HL-60/S4 treated with retinoic acid at 250 ng/mL for 4 days and 3 days (cell line): ENCODE data around the gene CPXM1.
"Not testable (repeated sequence)": the region's sequence is repeated elsewhere in the genome, so short reads cannot be mapped to it uniquely, and the experiment has no call there.

ENCODE experiments used
- in situ Hi-C: fragments of 300-500 bp; cut with MboI; formaldehyde crosslinking; loops from 2 replicates; pipeline ENCODE4 v1.7.0; 2022; ENCODE audit warnings: low sequenced_read_pairs

CPXM1 gene

GRCh38 chr20:2770091-2770490 lies 30.3 kb downstream of the CPXM1 start:
- in situ Hi-C loops: not testable (repeated sequence)

- in situ Hi-C loops: no loop called here
Measured at GRCh38 chr20:2768632-2769015, 31.8 kb downstream of the CPXM1 start.

DNA sequence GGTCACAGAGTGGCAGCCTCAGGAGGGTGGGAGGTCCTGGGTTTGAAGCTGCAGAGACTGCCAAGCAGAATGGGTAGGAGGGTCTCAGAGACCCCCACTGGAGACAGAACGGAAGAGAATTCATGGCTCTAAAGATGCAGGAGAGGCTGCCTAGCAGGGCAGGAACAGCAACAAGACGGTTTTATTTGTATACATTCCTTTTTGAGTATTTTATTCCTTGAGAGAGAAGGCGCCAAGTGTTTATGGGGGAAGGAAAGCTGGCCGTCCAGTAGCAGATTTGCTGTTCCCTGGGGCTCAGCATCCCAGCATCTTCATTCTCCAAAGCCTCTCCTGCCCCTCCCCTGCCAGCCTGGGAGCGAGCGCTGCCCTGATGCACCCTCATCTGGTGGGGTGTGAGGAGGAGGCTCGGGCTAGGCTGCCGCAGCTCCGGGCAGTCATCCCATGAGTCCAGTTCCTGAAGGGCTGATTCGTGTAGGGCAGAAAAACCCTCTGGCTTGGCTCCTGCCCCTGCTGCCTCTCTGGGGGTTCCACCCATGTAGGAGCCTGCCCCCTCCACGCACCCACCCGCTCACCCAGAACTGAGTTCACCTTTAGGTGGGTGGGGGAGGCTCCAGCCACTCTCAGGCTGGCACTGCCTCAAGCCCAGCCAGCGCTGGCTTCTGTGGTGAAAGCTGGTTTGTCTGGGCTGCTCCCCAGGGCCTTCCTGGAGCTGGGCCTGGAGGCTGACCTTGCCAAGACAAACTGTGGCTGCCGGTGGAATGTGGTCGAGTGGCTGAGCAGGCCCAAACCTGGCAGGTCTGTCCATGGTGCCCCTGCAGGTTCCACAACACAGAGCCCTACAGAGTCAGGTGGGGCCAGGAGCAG lies 32.4 kb downstream of the CPXM1 start:
- in situ Hi-C loops: no loop called here

GRCh38 chr20:2763186-2763585 lies 37.2 kb downstream of the CPXM1 start:
- in situ Hi-C loops: no loop called here

GRCh38 chr20:2762578-2763131 lies 37.8 kb downstream of the CPXM1 start:
- in situ Hi-C loops: no loop called here

- in situ Hi-C loops: no loop called here
Measured at GRCh38 chr20:2761885-2762284, 38.5 kb downstream of the CPXM1 start.

DNA sequence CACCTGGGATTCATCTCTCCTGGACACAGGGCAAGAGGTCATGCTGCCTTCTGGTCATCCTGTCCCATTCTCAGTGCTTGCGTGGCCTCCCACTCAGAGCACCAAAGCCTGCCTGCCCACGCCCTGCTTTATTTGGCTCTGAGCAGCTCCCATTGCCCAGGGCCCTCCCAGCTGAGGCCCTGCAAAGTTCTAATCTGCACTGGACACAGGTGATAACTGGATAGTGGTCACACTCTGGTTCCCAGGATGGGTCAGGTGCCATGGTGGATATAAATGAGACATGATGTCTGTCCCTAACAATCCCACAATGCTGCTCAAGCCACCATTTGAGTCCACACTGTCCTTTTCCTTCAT lies 39.5 kb downstream of the CPXM1 start:
- in situ Hi-C loops: no loop called here

DNA sequence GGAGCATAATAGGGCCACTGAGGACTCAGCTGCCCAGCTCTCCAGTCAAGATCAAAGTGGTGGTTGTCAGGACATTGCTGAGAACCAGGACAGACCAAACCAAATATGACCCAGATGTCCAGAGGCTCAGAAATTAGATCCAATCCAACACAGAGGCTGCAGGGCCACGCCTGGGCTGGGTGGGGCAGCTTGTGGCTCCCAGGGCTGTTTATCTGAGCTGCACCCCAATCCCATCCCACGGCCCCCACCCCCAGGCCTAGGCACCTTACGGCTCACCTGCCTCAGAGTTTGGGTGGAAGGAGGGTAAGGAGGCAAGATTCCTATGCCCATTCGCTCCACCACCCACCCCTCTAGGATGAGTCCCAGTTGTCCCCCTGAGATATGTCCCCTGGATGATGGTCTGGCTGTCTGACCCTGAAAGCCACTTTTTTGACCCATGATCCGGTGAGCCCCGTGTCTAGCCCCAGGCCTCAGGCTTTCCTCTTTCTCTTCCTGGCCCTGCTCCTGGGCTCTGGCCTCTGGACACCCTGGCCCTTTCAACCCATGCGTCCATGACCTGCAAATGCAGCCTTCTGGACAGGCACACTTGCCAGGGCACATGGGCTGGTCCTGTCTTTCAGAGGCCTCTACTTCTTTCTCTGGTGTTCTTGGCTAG lies 40.0 kb downstream of the CPXM1 start:
- in situ Hi-C loops: no loop called here

DNA sequence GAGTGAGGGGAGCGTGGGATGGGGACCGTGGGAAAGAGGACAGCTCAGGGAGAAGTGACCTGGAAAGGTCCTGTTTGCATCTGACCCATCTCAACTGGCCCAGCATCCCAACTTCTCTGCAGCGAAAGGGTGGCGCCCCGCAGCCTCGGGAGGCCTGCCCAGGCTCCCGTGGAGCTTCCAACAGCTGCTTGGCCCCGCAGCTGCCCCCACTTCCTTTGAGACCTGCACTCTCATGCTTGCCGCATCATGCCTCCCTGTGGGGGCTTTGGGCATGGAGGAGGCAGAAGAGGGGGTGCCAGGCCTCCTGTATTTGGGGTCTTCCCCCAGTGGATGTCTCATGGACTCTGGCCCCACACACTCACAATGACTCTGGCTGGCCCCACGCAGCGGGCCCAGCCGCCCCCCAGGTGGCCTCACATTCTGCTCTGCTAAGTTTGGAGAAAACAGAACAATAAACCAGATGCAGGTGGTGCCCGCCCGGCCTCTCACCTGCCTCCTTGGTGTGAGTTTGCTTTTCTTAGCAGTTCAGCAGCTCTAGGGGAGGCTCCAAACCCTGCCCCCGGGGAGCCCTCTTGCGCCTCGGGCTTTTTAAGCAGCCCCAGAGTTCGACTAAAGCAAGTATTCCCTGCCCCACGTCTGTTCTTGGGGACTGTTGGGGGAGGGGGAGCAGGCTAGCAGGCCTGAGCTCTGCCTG lies 40.7 kb downstream of the CPXM1 start:
- in situ Hi-C loops: no loop called here

DNA sequence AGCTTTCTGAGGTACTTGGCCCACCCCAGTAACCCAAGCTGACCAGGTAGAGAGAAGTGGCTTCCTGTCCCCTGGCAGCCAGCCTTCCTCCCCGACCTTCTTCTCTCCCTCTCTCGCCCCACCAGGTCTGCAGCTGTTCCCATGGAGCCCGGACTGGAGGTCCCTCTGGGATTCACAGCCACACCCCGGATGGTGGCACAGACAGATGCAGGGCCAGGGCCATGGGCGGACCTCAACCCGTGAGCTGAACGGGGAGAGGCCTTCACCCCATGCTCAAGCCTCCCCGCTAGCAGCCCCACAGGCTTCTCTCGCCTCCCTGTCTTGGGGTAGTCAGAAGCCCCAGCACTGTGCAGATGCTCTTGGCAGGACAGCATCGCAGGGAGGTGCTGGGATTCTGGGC lies 41.3 kb downstream of the CPXM1 start:
- in situ Hi-C loops: no loop called here

DNA sequence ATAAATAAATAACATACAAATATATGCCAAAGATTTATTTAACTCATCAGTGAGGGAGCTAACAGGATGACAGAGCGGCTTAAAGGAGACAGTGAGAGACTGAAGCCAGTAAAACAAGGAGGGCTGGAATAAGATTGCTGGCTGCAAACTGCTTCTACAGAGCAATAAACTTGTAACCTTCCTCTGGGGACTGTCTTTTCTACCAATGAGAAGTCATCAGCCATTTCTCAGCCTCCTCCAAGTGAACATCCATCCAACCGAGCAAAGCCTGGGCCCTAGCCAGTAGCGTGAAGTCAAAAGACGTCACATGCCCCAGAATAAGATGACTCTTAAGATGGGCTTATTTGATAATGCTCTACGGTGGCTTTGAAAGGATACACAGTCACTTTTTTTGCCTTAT lies 42.5 kb downstream of the CPXM1 start:
- in situ Hi-C loops: no loop called here

GRCh38 chr20:2757001-2757400 lies 43.4 kb downstream of the CPXM1 start:
- in situ Hi-C loops: no loop called here

GRCh38 chr20:2756056-2756611 lies 44.3 kb downstream of the CPXM1 start:
- in situ Hi-C loops: no loop called here

DNA sequence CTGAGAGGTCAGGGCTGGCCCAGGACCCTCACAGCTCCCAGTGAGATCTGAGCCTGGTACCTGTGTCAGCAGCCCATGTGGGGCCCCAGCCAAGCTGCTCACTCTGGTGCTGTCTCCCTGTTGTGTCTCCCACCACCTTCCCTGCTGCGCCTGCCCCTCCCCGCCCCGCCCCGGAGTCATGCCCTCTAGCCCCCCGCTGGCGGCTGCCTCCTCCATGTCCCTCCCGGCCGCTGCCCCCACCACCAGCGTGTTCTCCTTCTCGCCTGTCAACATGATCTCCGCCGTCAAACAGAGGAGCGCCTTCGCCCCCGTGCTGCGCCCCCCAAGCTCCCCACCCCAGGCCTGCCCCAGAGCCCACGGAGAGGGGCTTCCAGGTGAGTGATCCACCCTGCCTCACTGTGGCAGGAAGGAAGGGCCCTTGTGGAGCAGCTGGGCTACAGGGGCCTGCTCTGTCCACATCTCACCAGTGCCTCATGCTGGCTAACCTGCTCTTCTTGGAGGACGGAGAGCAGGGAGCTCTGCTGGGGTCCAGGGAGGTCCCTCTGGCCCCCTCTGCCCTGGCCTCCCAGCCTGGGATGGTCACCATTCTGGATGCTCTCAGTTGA lies 44.9 kb downstream of the CPXM1 start:
- in situ Hi-C loops: no loop called here

DNA sequence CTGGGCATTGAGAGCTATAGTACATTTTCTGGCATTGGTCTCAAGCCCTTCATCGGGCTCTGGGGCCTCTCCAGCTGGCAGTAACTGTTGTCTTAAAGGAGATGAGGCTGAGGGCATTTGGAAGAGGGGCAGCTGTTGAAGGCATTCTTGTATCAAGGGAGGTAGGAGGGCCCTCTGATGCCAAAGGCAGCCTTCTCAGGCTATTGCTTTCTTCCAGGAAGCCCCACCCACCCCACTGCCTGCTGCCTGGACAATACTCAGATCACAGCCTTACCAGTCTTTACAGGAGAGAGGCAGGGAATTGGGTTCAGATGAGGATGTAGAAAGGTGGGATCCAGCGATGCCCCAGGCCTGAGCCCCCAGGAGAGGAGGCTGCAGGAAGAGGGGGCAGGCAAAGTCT lies 46.0 kb downstream of the CPXM1 start:
- in situ Hi-C loops: no loop called here

DNA sequence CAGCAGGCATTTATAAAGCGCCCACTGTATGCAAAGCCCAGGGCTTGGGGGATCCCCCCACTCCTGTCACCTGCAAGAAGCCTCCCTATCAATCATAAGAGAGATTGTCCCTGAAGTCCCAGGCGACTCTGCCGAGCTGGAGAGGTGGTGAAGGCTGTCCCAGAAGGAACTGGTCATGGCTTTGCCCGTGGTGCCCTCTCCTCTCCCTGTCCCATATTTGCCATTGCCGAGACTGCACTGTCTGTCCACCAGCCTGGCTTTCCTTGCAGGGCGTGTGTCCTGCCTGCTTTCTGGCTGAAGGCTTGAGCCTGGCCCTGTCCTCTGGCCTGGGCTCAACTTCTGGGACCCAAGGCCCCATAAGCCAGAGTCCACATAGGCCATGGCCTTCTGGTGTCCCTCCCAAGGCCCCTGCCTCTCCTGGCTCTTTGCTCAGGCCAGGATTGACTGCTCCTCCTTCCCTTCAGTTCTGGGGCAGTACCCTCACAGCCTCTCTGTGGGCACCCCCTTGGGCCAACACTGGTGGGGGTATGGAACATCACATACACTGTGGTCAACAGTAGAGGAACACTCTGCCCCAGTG lies 46.9 kb downstream of the CPXM1 start:
- in situ Hi-C loops: no loop called here

GRCh38 chr20:2752567-2753460 lies 47.6 kb downstream of the CPXM1 start:
- in situ Hi-C loops: no loop called here

DNA sequence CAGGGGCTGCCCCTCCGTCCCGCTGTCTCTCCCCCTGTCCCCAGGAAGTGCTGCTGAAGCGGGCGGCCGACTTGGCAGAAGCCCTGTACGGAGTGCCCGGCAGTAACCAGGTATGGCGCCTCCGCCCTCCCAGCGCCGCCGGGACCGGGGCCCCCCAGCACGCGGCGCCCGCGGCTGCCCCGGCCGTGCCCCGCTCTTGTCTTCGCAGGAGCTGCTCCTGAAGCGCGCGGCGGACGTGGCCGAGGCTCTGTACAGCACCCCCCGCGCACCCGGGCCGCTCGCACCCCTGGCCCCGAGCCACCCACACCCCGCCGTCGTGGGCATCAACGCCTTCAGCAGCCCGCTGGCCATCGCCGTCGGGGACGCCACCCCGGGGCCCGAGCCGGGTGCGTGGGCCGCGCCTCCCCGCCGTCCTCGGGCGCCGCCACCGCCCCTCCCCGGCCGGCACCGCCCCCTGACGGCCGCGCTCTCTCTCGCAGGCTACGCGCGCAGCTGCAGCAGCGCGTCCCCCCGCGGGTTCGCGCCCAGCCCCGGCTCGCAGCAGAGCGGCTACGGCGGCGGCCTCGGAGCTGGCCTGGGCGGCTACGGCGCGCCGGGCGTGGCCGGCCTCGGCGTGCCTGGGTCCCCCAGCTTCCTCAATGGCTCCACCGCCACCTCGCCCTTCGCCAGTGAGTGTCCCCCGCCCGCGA lies 48.4 kb downstream of the CPXM1 start:
- in situ Hi-C loops: no loop called here

DNA sequence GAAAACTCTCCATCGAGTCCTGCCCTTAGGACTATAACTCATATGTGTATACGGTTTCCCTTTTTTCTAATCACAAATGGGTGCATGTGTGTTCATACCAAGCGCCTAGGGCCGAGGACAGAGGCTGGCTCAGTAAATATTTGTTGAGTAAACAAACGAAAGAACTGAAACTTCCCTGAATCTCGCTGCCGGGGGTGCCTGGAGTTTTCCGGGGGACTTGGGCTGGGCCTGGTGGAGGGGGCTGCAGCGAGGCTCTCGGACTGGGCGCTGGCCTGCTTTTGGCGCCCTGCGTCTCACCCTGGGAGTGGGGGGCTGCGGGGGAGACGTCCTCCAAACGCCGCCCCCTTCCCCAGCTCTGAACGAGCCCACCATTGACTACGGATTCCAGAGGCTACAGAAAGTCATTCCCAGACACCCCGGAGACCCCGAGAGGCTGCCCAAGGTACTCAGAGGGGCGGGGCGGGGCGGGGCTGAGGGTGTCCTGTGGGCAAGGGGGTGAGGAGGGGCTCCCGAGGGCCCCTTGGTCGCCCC lies 49.0 kb downstream of the CPXM1 start:
- in situ Hi-C loops: no loop called here
